OCI-LY3 (cell line): ENCODE measurements around the gene ZBTB7C.

Experiments
- H2AFZ ChIP-seq: fragments of 200-600, 300-600 bp; shearing (Covaris generic); 2 replicates; pipeline ENCODE4 v1.6.0; 2014; ENCODE audit warnings: antibody characterized with exemption, low read depth, low read length
- H3K27ac ChIP-seq: fragments of 200-600, 300-600 bp; sonication (generic); 2 replicates; pipeline ENCODE4 v1.5.1; 2014; ENCODE audit warnings: mild to moderate bottlenecking, low read length, moderate library complexity, mixed read lengths
- H3K27me3 ChIP-seq: fragments of 200-600, 300-600 bp; sonication (generic); 2 replicates; pipeline ENCODE4 v1.6.1; 2014; ENCODE audit warnings: low read depth, low read length, mixed read lengths
- H3K36me3 ChIP-seq: fragments of 200-600, 300-600 bp; sonication (generic); replicated peaks from 2 replicates; pipeline ENCODE3; 2014; ENCODE audit warnings: low read depth, low read length, mixed read lengths
- H3K4me1 ChIP-seq: fragments of 300-600, 200-600 bp; sonication (generic); 2 replicates; pipeline ENCODE4 v1.6.1; 2014; ENCODE audit warnings: low read length, mixed read lengths
- H3K4me2 ChIP-seq: fragments of 200-600, 300-600 bp; sonication (generic); 2 replicates; pipeline ENCODE4 v1.6.1; 2014; ENCODE audit warnings: low read length, mixed read lengths
- H3K4me3 ChIP-seq: fragments of 300-600, 200-600 bp; sonication (generic); 2 replicates; pipeline ENCODE4 v1.5.1; 2014; ENCODE audit warnings: antibody characterized with exemption, mild to moderate bottlenecking, low read length, moderate library complexity
- H3K79me2 ChIP-seq: fragments of 300-600, 200-600 bp; shearing (Covaris generic); 2 replicates; pipeline ENCODE4 v1.6.1; 2014; ENCODE audit warnings: mild to moderate bottlenecking, low read length, mixed read lengths
- H3K9ac ChIP-seq: fragments of 300-600, 200-600 bp; shearing (Covaris generic); 2 replicates; pipeline ENCODE4 v1.6.0; 2014; ENCODE audit warnings: mild to moderate bottlenecking, low read length, moderate library complexity
- H3K9me3 ChIP-seq: fragments of 200-600, 300-600 bp; shearing (Covaris generic); 2 replicates; pipeline ENCODE4 v1.6.1; 2014; ENCODE audit warnings: low read length, mixed read lengths; ENCODE audit not compliant: insufficient read depth
- H4K20me1 ChIP-seq: fragments of 200-600, 300-600 bp; sonication (generic); 2 replicates; pipeline ENCODE4 v1.6.1; 2016; ENCODE audit warnings: low read length, mixed read lengths; ENCODE audit not compliant: insufficient read depth
- CTCF ChIP-seq: fragments of 200-600, 300-600 bp; sonication (generic); IDR thresholded peaks from 2 replicates; pipeline ENCODE4 v1.5.1; 2014; ENCODE audit warnings: antibody characterized with exemption, low read length, low read depth
- EZH2phosphoT487 ChIP-seq: fragments of 200-600 bp; shearing (Covaris generic); IDR thresholded peaks from 2 replicates; pipeline ENCODE4 v1.6.1; 2018; ENCODE audit warnings: antibody characterized with exemption, mixed run types, low read depth

The ZBTB7C gene

GRCh38 chr18:48409591-48410094, 460 bp upstream of the ZBTB7C start:
- Histone ChIP-seq H3K36me3 (no peaks in the 10 kb centered on the region), H3K4me2 (peak overlapping the region; percentile 79), H3K4me1 (peaks cover 8% of the 10 kb centered on the region), H3K4me3 (peak overlapping the region; percentile 77), H4K20me1 (no peaks in the 10 kb centered on the region), H3K27me3 (peaks cover 39% of the 10 kb centered on the region), H3K79me2 (no peaks in the 10 kb centered on the region), H2AFZ (peak overlapping the region; percentile 19; the same call in 1 of the 2 replicates), H3K9me3 (no peaks in the 10 kb centered on the region), H3K27ac (no peak overlapping the region), H3K9ac (peak overlapping the region; percentile 27; the same call in 1 of the 2 replicates)
- TF ChIP-seq CTCF (no peak), EZH2phosphoT487 (no peak)

GRCh38 chr18:48408111-48408726, 964 bp downstream of the ZBTB7C start:
- peaks cover 8% of the 10 kb centered on the region for H3K4me1 ChIP-seq
- H3K27me3 ChIP-seq, result peaks cover 30% of the 10 kb centered on the region
- no peaks in the 10 kb centered on the region for H3K9me3 ChIP-seq
- H3K4me3 ChIP-seq, result no peak overlapping the region
- no peak overlapping the region for H3K27ac ChIP-seq
- H4K20me1 ChIP-seq, result no peaks in the 10 kb centered on the region
- H3K36me3 ChIP-seq, result no peaks in the 10 kb centered on the region
- H3K9ac ChIP-seq, result no peak overlapping the region
- no peak overlapping the region for H3K4me2 ChIP-seq
- no peak for TF ChIP-seq EZH2phosphoT487
- no peak for TF ChIP-seq CTCF
- H2AFZ ChIP-seq, result no peak overlapping the region
- H3K79me2 ChIP-seq, result no peaks in the 10 kb centered on the region

- Histone ChIP-seq H3K4me2 (no peak overlapping the region), H3K9me3 (no peaks in the 10 kb centered on the region), H4K20me1 (no peaks in the 10 kb centered on the region), H3K79me2 (no peaks in the 10 kb centered on the region), H3K4me1 (peaks cover 8% of the 10 kb centered on the region), H3K27ac (no peak overlapping the region), H3K36me3 (no peaks in the 10 kb centered on the region), H3K4me3 (no peak overlapping the region), H3K9ac (no peak overlapping the region), H3K27me3 (peaks cover 39% of the 10 kb centered on the region), H2AFZ (no peak overlapping the region)
- TF ChIP-seq CTCF (no peak), EZH2phosphoT487 (no peak)
These were observed 1.8 kb downstream of the ZBTB7C start for GRCh38 chr18:48407358-48407757.

- Histone ChIP-seq H3K9ac (no peak overlapping the region), H2AFZ (no peak overlapping the region), H3K79me2 (no peaks in the 10 kb centered on the region), H3K27me3 (peaks cover 32% of the 10 kb centered on the region), H4K20me1 (no peaks in the 10 kb centered on the region), H3K4me3 (no peak overlapping the region), H3K4me1 (peaks cover 8% of the 10 kb centered on the region), H3K4me2 (no peak overlapping the region), H3K36me3 (no peaks in the 10 kb centered on the region), H3K9me3 (no peaks in the 10 kb centered on the region), H3K27ac (no peak overlapping the region)
- TF ChIP-seq CTCF (no peak), EZH2phosphoT487 (no peak)
These were observed 3.2 kb downstream of the ZBTB7C start for GRCh38 chr18:48405978-48406377.
